GM21529 (cell line): ENCODE data around the gene KRT81.
"Not testable (repeated sequence)": the region's sequence is repeated elsewhere in the genome, so short reads cannot be mapped to it uniquely, and the experiment has no call there.

Source experiments
- ATAC-seq: cut with Tn5 transposase; IDR thresholded peaks from one replicate; pipeline ENCODE4 v1.9.1; 2021; ENCODE audit not compliant: unreplicated experiment

Gene KRT81

DNA sequence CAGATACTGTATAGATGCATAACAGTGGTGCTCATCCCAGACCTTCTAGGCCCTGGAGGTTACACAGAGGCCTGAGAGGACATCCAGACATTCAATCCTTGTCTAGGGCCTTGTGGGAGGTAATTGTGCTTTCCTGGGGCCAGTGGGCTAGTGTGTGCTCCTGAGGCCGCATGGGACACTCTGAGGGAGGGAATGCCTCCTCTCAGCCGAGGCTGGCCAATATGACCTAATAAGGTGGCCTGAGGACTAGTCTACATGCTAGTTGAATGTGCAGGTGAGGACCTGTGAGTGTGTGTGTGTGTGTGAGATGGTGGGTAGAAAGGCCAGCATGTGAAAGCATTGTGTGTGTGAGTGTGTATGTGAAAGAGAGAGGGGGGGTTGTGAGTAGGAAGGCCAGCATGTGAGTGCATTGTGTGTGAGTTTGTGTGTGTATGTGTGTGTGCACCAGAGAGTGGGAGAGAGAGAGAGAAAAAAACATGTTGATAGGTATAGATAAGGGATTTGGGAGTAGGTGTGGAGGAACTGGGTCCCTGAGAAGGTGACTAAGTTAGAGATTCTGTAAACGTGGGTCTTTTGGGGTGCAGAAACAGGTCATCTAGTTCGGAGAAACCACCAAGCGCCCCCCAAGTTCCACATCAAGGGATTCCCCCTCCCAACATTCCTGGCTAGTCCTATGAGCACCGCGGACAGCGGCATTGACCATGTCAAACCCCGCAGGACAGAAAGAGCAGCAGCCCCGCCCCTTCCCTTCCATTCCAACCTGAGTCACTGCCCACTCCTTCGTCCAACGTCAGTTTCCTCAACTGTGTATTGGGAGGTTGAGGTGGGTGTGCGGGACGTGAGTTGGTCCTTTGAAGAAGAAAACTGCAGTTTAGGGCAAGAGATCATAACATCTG is 9.7 kb upstream of the KRT81 start:
- ATAC-seq, result no peak

DNA sequence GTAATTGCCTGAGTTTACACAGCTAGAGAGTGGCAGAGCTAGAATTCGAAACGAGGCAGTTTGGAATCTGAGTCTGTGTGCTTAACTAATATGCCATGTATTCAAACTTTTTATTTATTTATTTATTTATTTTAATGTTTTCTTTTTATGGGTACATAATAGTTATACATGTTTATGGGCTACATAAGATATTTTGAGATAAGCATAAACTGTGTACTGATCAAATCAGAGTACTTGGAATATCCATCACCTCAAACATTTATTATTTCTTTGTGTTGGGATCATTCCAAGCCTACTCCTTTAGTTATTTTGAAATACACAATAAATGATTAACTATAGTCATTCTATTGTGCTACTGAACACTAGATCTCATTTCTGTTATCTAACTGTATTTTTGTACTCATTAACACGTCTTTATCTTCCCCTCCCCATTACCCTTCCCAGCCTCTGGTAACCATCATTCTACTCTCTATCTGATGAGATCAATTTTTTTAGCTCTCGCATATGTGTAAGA is 7.4 kb upstream of the KRT81 start:
- no peak for ATAC-seq

DNA sequence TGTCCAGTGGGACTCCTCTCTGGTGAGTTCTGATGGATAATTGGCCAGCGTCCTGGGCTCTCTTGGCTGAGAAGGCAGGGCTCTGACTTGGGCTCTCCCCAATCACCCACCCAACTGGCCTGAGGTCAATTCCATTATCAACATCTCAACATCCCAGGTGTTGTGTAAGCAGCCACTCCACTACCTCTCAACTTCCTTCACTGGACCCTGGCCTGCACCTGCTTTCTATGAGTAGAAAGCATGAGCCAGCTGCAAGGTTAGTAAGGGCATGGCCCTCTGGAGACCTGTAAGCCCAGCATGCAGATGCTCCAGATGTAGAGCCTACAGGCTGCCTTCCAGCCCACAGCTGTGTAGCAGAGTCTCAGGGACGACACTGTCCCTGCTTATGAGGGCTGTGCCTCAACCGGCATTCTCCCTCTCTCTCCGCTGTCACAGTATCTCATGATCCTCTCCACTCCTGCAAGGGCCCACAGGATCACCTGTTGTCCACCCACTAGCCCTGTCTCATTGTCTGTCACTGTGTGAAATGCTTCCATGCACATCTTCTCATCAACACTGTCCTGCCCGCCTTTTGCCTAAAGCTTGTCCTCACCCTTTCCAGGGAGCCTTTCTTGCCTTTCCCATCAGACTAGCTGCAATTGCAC is 5.4 kb upstream of the KRT81 start:
- ATAC-seq, result no peak

DNA sequence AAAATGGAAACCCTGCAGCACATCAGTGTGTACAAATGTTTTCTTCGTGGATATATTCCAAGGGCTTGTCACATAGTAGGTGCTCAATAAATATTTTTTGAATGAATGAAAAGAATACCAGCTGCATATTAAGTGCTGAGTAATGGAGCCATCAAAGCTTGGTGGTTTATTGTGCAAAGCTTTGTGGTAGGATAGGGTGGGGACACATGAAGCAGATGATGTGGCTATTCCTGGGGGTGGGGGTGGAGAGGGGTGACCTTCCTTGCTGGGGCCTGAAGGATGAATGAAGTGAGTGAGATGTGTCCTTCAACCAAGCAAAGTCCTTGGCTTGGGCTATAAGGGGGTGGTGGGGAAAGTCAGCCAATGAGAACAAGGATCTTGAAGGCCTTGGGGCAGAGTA is 4.3 kb upstream of the KRT81 start:
- no peak for ATAC-seq

DNA sequence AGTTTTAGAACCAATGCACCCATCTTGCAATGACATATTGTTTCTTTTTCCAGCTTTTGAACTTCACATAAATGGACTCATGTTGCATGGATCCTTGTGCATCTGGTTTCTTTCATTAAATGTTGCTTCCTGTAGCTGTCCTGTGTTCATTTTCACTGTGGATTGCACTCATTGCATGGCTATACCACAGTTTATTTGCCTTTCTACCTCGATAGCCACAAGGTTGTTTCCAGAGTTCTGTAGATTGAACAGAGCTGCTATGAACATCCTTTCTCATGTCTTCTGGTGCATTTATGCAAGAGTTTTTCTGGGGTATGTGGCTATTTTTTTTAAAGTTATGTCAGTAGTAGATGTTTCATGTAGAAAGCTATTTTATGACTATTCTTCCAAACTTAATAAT is 3.5 kb upstream of the KRT81 start:
- no peak for ATAC-seq

DNA sequence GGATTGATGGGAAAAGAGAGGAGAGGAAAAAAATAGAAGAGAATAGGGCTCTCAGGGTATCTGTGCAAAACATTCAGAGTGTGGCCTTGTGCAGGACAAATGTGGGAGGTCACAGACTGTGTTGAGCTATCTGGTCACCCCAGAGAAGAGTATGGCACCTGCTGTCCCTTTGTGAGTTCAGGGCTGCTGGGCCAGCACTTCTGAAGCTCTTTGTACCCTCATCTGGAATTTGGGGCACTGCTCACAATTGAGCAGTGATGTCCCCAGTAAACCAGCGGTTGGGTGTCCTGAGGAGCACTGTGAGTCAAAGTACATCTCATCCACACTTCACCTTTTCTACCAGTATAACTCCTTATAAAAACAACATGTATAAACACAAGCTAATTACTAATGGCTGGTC is 2.6 kb upstream of the KRT81 start:
- no peak for ATAC-seq

DNA sequence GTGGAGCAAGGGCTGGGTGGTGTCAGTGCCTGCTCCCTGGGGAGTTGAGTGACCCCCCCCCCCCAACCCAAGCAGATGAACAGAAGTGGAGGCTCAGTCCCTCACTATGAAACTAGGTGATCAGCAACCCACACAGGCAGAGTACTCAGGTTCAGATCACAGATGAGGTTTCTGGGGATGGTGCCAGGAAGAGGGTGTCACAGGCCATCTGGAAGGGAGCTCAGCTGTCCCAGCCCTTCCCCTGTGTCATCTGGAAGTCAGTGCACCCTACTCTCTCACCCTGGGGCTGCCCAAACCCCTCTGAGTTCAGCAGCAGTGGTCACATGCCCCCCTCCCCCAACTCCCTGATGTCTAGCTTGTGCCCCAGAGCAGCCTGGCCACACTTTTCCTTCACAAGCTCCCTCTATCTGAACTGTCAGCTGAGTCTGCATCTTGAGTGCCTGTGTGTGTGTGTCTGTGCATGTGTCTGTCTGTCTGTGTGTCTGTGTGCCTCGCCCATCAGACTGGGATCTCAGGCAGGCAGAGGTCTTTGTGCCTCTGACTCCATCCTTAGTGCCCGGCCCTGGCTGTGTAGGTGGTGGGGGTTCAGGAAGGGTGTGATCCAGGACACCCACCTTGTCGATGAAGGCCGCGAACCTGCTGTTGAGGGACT is 725 bp downstream of the KRT81 start:
- ATAC-seq, result not testable (repeated sequence)

DNA sequence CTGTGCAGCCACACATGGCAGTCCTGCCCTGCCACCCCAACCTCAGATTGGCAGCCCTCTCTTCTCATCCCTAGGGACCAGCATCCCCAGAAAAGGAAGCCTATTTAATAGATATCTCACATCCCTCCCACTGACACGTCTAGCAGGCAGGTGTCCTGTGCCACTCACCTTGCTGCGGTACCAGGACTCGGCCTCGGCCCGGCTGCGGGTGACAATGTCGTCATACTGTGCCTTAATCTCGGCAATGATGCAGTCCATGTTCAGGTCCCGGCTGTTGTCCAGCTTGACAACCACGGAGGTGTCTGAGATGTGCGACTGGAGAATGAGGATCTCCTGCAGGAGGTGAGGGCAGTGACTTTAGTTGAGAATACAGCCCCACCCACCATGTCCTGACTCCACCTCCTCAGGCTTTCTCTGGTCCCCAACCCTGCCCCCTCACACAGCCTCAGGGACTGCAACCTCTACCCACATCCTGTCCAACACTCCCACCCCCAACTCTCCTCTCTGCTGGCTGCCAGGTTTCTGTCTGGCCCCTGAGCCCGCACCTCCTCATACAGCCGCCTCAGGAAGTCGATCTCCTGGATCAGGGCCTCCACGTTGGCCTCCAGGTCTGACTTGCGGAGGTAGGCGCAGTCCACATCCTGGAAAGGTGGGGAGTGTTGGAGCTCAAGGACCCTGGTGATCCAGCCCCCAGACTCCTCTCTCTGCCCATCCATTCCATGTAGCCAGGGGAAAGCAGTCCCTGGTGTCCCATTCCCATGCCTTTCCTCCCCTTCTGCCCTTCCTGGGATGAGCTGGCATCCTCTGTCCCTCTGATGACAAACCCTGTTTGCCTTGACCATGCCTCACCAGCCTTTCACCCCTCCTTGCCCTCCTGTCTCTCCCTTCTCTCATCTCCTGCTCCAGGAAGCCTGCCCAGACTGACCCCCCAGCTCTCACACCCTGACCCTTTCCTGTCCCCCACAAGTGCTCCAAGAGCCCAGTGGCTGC is 3.2 kb downstream of the KRT81 start:
- peak; percentile 89 for ATAC-seq

DNA sequence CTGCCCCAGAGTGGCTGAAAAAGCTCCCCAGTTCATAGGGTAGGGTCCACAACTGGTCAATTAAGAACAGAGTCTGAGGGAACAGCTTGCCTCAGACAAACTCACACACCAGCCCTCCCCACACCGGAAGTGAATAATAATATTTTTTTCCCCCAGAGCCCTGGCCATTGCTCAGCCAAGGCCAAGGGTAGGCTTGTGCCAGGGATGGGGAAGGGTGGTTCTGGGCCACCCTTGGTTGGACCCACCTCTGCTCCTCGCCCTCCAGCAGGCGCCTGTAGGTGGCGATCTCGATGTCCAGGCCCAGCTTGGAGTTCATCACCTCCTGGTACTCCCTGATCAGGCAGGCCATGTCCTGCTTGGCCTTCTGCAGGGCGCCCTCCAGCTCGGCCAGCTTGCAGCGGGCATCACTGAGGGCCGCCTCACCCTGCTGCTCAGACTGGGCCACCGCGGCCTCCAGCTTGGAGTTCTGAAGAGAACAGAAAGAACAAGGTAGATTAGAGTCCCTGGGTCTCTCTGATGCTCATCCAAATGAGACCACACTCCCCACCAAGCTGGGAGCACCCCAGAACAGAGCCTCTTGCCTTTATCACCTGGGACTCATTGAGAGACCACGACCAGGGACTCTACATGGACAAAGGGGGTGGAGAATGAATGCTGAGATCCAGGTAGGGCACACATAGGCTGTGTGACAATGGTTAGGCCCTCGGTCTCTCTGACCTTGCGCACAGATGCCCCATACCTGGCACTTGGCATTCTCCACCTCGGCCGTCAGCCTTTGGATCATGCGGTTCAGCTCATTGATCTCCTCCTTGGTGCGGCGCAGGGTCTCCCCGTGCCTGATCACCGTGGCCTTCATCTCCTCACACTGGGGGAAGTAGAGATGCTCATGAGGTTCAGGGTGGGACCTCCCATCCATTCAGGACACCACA is 4.2 kb downstream of the KRT81 start:
- ATAC-seq, result not testable (repeated sequence)

DNA sequence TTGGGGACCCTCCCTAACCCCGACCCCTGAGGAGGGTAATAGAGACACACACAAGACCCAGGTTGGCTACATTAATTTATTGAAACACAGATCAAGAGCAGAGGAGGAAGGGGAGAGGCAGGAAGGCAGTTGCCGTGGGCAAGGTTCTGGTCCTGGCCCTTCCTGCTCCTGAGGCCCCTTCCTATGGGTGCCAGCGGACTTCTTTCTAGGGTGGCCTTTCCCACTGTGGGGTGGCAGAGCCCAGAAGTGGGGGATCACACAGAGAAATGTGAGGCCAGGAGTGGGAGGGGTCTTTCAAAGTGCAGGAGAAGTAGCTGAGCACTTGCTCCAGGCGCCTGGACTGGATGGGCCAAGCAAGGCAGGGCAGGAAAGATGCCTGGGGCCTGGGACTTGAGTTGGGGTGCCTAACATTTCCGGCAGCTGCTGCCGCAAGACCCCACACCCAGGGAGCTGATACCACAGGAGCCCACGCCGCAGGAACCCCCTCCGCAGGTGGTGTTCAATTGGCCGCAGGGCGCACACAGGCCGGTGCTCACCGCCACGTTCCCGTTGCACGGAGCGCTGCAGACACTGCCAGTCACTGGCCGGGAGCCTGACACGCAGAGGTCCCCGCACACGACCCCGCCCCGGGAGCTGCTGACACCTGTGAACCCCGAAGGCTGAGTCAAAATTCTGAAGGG is 5.3 kb downstream of the KRT81 start:
- ATAC-seq, result no peak

DNA sequence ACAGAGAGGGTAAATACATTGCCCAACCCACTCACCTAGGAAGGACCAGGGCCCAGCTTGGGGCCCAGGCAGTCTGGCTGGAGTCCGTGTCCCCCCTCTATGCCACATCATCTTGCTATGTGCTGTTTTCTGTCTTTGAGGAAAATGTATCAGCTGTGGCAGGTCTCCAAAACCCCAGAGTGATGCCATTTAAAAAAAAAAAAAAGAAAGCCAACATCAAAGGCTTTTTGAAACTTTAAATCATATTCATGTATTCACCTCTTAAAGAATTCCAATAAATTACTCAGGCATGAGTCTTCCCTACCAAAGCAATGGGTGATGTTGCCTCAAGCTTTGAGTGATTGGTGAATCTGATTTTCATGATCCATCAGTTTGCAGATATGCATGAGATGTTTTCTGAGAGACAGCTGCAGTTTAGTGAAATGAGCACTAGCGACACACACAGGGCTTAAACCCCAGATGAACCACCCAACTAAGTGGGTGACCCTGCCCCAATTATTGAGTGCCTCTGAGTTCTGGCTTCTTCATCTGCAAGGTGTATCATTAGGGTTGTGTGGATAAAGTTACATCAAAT is 6.1 kb downstream of the KRT81 start:
- ATAC-seq, result no peak

DNA sequence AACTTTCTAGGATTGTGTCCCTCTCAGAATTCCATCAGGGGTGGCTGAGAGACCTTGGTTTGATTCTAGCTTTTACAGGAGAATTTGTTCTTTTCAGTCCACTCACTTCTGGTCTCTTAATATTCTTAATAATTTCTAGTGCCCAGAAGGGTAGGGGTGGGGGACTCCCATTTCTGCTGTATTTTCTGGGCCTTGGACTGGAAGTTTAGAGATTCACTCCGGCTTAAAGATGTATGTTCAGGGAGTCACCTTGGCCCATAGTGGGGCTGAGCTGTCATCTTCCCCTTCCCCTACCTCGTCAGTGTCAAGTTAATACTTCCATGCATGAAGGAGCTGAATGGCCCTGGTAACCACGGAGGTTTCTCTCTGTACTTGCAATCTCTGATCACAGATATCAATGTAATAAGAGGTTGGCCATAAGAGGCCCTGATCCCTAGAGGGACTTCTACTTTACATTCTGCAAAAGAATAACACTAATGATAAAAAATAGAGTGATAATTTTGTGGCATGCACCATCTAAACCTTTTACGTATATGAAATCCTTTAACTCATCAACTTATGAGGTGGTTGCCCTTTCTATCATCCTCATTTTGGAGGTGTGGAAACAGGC is 6.7 kb downstream of the KRT81 start:
- ATAC-seq, result no peak

DNA sequence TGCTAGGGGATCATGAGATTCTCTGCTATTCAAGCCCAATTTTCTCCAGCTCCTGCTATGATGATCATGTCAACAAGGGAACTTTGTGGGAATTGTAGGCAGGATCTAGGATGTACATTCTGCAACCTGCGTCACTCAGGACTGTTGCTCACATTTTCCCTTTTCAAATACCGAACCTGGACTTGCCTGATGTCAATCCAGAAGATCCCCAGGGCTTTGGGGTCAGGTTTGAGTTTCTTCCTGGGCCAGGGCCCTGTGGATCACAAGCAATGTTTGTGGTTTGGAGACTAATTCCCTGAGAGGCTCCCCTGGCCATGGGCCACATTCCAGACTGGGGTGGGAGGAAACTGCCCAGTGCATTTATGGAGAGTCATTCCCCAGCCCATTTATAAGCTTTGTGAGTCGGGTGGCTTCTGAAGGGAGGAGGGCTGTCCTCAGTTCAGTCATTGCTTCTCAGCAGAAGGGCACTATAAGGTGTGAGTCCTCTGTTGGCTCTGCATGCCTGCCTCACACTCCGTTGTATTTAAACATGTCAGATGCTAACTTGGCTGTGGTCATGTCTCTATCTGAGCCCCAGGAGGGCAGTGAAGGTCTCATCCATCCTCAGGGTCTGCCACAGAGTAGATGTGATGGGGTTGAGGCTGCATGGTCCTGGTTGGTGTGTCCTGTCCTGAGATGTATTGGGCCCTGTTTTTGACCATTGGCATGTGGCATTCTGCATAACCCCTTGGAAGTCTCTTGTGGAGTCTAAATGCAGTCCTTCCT is 10.4 kb downstream of the KRT81 start:
- no peak for ATAC-seq

DNA sequence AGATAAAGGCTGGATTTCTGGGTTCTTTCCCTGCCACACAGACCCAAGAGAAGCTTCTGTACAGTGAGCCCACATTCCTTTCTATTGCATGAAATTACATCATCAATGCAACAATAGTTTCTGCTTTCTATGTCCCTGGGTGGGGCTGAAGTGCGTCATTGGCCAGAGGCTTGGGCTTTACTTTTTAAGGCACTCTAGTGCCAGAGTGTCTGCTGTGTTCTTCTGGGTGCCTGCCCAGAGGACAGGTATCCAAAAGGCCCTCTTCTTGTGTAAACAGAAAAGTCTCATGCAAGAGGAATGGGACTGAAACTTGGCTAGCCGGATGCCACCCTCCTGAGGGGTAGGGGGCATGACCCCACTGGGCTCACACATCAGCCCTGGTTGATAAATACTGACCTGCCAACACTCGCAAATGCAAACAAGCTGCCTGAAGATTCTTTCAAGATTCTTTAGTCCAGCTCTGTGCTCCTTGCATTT is 11.0 kb downstream of the KRT81 start:
- no peak for ATAC-seq

DNA sequence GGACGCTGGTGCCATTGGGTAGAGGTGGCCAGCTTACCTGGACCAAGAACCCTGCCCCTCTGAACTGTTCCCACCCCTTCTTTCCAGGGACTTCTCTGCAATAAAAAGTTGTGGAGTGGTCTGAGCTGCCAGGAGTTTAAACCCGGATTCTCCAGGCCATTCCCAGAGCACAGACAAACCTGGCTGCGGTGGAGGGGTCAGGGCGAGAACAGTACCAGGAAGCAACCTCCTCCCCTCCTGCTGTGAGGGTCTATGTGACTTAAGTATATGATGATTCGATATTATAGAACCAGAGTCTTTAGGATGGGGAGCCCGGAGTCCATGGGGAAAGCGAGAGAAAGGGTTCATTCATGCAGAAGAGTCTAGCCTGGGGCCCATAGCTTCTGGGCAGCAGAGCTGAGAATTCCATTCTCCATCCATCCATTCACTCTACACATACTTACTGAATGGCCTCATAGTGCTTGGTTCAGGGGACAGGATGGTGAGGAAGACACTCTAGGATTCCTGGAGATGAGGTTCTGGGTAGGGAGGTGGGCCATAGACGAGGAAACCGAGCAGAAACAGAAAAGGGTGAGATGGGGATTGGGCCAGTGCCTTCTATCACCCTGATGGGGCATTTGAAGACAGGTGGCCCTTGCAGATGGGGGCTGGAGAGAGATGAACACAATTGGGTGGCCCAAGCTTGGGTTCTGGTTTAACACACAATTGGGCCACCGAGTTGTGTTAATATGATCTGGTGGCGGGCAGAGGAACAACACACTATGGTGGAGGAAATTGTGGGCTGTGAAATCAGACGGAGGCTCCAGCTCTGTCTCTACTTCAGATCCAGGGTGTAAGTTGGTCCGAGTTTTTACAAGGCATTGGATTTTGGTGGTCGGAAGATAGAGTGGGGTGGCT is 11.7 kb downstream of the KRT81 start:
- ATAC-seq, result no peak
